GM12878 (cell line): ENCODE data around the gene SLC9B1. TPM values are rescaled to one million over a fixed set of nuclear protein-coding genes. Genes with fewer than 3 reads are reported as not detected.
A peak's percentile ranks its signal among the peaks of the same experiment; 100 is the strongest.

ENCODE experiments used
- ATF7 ChIP-seq: fragments of 450-650 bp; IDR thresholded peaks from 2 replicates; pipeline ENCODE4 v1.6.1; 2016; ENCODE audit warnings: low read depth, mild to moderate bottlenecking
- HDGF ChIP-seq: fragments of 450-650 bp; IDR thresholded peaks from 2 replicates; pipeline ENCODE4 v1.6.1; 2016; ENCODE audit warnings: antibody characterized with exemption
- PAX5 ChIP-seq: IDR thresholded peaks from 2 replicates; pipeline ENCODE4 v1.6.1; 2011; ENCODE audit warnings: low read depth, low read length, borderline replicate concordance
- RELA ChIP-seq: fragments of 450-650 bp; IDR thresholded peaks from 2 replicates; pipeline ENCODE4 v1.8.0; 2014; ENCODE audit warnings: borderline replicate concordance; ENCODE audit not compliant: partially characterized antibody
- TAF1 ChIP-seq: IDR thresholded peaks from 2 replicates; pipeline ENCODE4 v1.6.1; 2011; ENCODE audit warnings: mild to moderate bottlenecking, low read depth, low read length, borderline replicate concordance
- TBL1XR1 ChIP-seq: IDR thresholded peaks from 2 replicates; pipeline ENCODE4 v1.6.1; 2012; ENCODE audit warnings: low read depth, low read length, improper control_type of control experiment
- ZNF217 ChIP-seq: fragments of 450-650 bp; IDR thresholded peaks from 2 replicates; pipeline ENCODE4 v1.6.1; 2017; ENCODE audit warnings: antibody characterized with exemption, mild to moderate bottlenecking
- ZNF384 ChIP-seq: IDR thresholded peaks from 2 replicates; pipeline ENCODE4 v1.6.1; 2012; ENCODE audit warnings: low read depth, mild to moderate bottlenecking, low read length, improper control_type of control experiment, borderline replicate concordance
- polyA plus RNA-seq, 11 experiments: library from polyadenylated mRNA; depleted of rRNA in 4 of 11; unstranded in 6 of 11; stranded (reverse) in 5 of 11; fragments of >200 nt; fragmentation: Nextera tagmentation in 4 of 11; fragmentation: Illumina TruSeq in 1 of 11; extraction: Ambion mirVana in 4 of 11; extraction: Trizol in 1 of 11; gene quantifications; 1 replicate in 1 of 11; 2 replicates in 10 of 11; pipeline versions ENCODE4 v1.2.1 to v1.2.3, GENCODE V29; 2011 to 2016; ENCODE audit warnings: inconsistent platforms in 2 of 11, missing spikeins in 2 of 11, low read depth in 1 of 11
- total RNA-seq, 4 experiments: library from RNA; depleted of rRNA in 3 of 4; stranded (reverse); fragments of >200 nt in 3 of 4; fragmentation: Illumina TruSeq in 1 of 4; extraction: Trizol in 1 of 4; gene quantifications; 2 replicates each; pipeline versions ENCODE4 v1.2.1 to v1.2.3, GENCODE V29; 2013 to 2021
- TF ChIP-seq, protein P1 (sequence below): fragments of 450-650 bp; conservative IDR thresholded peaks from 2 replicates; pipeline ENCODE4 v1.6.1; 2017; ENCODE audit warnings: mild to moderate bottlenecking, moderate library complexity
- TF ChIP-seq, protein P2 (sequence below): fragments of 450-650 bp; IDR thresholded peaks from 2 replicates; pipeline ENCODE4 v1.6.1; 2016; ENCODE audit warnings: mild to moderate bottlenecking

Gene SLC9B1
- total and polyA plus RNA-seq, 10 of the 15 experiments (the other 5 are each of a cell fraction or from before 2014, with no cell fraction given): 1.0 to 3.5 (median 1.8) TPM

DNA sequence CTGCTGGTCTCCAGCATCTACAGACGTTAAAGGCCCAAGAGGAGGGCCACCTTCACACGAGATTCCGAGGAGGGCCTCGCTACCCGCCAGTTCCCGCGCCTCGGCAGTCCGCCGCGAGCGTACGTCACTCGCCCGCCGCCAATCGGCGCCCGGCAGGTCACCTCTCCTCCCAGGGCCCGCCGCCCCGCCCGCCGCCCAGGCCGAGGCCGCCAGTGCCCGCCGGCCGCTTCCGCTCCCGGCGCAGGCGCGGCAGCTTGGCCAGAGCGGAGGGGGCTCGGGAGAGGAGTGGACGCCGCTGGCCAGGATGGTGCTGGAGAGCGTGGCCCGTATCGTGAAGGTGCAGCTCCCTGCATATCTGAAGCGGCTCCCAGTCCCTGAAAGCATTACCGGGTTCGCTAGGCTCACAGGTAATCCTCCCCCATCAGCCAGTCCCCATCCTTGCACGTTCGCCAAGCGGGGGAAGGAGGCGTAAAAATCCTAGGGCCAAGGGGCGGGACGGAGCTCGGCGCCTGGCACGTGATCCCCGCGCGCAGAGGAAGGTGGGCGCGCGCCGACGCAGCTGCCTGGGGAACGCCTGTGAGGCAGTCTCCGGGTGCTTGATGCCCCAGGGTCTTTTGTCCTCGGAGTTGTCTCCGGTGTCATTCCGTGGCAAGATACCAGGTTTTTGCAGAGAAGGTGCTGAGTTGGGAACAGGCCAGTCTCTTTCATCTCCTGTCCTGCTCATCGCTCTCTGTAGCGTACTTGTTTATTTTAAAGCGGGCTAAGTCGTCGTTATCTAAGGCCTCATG lies 150.5 kb downstream of the SLC9B1 start, which contains the start of gene CISD2 (continued):
- TF ChIP-seq, protein P1, sequence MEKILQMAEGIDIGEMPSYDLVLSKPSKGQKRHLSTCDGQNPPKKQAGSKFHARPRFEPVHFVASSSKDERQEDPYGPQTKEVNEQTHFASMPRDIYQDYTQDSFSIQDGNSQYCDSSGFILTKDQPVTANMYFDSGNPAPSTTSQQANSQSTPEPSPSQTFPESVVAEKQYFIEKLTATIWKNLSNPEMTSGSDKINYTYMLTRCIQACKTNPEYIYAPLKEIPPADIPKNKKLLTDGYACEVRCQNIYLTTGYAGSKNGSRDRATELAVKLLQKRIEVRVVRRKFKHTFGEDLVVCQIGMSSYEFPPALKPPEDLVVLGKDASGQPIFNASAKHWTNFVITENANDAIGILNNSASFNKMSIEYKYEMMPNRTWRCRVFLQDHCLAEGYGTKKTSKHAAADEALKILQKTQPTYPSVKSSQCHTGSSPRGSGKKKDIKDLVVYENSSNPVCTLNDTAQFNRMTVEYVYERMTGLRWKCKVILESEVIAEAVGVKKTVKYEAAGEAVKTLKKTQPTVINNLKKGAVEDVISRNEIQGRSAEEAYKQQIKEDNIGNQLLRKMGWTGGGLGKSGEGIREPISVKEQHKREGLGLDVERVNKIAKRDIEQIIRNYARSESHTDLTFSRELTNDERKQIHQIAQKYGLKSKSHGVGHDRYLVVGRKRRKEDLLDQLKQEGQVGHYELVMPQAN: peak; percentile 66
- TF ChIP-seq ZNF217 (peak; percentile 73; the same call in 1 of the 2 replicates), TAF1 (peak; percentile 65; the same call in 1 of the 2 replicates), PAX5 (no peak), ZNF384 (no peak), RELA (peak; percentile 46), HDGF (peak; percentile 49; the same call in 1 of the 2 replicates), TBL1XR1 (0 out of 2 replicates have a peak, but pooled peaks have one; percentile 53), ATF7 (peak; percentile 50; the same call in 1 of the 2 replicates)
- TF ChIP-seq, protein P2, sequence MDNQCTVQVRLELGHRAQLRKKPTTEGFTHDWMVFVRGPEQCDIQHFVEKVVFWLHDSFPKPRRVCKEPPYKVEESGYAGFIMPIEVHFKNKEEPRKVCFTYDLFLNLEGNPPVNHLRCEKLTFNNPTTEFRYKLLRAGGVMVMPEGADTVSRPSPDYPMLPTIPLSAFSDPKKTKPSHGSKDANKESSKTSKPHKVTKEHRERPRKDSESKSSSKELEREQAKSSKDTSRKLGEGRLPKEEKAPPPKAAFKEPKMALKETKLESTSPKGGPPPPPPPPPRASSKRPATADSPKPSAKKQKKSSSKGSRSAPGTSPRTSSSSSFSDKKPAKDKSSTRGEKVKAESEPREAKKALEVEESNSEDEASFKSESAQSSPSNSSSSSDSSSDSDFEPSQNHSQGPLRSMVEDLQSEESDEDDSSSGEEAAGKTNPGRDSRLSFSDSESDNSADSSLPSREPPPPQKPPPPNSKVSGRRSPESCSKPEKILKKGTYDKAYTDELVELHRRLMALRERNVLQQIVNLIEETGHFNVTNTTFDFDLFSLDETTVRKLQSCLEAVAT: peak; percentile 73; the same call in 1 of the 2 replicates
